HG03025 (cell line): ENCODE results near the gene ERC1.
"Not testable (repeated sequence)": the region's sequence is repeated elsewhere in the genome, so short reads cannot be mapped to it uniquely, and the experiment has no call there.

Experiments
- ATAC-seq: cut with Tn5 transposase; IDR thresholded peaks from one replicate; pipeline ENCODE4 v1.9.1; 2021; ENCODE audit warnings: mild to moderate bottlenecking, moderate library complexity; ENCODE audit not compliant: unreplicated experiment, low FRiP score

The ERC1 gene

DNA sequence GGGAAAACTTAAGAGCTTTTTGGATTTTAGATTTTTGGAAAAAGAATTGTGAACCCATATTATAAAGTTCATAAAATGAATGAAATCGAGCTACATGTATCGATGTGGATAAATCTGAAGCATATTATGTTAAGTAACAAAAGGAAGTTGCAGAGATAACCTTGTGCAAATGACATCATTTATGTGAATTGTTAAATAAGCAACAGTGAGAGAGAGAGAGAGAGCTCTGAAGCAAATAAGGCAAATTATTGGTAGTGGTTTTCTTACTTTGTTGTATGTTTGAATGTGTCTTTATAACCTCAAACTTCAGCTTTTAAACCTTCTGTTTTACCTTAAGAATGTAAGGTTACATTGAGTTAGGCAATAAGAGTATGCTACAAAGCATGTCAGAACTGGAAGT is 78.8 kb downstream of the ERC1 start:
- no peak for ATAC-seq

DNA sequence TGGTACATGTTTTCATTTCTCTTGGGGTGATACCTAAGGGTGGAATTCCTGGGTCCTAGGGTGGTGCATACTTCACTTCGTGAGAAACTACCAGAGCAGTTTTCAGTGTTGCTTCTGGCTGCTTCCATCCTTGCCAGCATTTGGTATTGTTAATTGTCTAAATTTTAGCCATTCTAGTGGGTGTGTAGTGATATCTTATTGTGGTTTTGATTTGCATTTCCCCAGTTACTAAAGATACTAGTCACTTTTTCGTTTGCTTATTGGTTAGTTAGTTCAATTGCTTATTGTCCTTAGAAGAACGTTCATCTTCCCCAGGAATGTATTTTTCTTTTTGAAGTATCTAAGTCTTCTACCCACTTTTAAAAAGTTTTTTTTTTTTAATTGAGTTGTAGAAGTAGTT is 80.2 kb downstream of the ERC1 start:
- ATAC-seq = no peak

DNA sequence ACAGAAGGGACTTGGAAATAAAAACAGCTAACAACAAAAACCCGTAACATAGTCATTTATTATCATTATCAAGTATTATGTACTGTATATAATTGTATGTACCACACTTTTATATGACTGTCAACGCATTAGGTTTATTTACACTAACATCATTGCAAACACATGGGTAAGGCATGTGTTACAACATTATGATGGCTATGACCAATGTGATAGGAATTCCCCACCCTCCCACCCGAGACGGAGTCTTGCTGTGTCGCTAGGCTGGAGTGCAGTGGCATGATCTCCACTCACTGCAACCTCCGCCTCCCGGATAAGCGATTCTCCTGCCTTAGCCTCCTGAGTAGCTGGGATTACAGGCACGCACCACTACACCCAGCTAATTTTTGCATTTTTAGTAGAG is 82.6 kb downstream of the ERC1 start:
- ATAC-seq = no peak

DNA sequence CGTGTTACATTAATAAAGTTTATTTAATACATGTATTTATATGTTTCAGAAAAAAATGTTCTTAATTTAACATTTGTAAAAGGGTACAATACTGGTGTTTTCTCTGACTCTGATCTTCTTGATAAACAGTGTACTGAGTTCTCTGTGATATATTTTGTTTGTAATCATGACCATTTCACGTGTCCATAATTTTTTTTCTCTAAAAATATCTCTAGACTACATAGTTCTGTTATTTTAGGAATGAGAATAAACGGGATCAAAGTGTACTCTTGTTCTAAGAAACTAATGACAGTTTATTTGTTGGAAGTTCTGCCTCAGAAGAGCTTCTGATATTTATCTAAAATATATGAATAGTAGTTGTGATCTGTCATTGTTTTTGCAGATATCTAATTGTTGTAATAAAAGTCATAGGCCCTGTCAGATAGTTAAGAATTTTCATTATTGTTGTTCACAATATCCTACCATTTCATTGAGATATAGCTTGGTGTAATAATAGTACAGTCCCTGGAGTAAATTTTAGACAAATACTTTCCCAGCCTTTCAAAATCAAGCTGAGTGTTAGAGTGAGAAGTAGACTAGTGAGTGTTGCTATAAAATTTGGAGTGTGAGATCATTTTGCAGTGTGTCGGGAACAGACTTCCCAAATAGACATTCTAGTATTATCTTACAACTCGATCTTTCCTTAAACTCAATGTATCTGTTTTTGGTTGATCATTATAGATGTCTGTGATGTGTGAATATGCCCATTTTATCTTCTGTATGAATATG is 86.2 kb downstream of the ERC1 start:
- no peak for ATAC-seq

DNA sequence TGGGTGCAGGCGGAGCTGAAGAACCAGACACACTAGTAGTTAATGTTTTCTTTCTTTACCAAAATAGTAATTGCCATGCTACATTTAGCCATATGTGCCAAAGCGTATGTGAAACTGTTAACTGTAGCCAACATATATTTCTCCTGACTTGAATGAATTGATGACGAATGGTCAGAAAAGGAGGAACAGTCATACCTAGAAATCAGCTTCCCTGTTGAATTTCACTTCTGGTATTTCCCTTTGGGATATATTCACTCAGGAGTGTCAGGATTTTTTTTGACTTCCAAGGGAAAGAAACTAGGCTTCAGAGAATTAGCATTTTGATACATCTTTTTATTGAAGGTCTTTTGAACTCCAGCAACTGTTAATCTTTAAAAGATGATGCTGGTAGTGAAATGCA is 87.0 kb downstream of the ERC1 start:
- ATAC-seq = no peak

DNA sequence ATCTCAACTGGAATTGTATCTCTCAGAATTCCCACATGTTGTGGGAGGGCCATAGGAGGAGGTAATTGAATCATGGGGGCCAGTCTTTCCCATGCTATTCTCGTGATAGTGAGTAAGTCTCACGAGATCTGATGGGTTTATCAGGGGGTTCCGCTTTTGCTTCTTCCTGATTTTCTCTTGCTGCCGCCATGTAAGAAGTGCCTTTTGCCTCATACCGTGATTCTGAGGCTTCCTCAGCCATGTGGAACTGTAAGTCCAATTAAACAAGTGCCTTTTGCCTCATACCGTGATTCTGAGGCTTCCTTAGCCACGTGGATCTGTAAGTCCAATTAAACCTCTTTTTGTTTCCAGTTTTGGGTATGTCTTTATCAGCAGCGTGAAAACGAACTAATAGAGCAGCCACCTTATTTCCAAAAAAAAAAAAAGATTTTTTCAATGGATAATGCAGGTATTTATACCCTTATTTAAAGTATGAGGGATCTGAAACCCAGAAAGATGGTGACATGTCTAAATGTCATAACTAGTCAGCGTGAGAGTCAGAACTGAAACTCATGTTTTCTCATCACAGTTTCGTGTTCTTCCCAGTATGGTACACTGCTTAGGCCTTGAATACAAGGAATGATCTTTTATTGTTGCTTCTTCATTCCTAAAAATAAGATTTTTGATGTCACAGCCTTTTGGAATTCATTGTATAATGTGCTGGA is 89.6 kb downstream of the ERC1 start:
- ATAC-seq = no peak

DNA sequence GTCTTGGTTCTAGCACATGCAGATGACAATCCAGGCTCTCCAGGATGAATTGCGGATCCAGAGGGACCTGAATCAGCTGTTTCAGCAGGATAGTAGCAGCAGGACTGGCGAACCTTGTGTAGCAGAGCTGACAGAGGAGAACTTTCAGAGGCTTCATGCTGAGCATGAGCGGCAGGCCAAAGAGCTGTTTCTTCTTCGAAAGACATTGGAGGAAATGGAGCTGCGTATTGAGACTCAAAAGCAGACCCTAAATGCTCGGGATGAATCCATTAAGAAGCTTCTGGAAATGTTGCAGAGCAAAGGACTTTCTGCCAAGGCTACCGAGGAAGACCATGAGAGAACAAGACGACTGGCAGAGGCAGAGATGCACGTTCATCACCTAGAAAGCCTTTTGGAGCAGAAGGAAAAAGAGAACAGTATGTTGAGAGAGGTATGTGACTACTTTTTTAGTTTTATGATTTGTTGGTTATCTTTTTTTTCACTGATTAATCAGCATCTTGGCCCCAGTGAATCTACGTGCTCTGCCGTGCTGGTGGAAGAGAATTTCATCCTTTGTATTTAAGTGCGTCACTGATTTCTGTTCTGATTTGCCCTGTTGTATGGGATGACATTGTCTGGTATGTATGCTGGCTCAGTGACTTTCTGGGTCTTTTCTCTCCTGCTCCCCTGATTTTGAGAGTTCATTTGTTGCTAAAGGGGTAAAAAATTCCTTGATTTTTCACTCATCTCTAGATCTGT is 92.3 kb downstream of the ERC1 start:
- ATAC-seq = no peak

DNA sequence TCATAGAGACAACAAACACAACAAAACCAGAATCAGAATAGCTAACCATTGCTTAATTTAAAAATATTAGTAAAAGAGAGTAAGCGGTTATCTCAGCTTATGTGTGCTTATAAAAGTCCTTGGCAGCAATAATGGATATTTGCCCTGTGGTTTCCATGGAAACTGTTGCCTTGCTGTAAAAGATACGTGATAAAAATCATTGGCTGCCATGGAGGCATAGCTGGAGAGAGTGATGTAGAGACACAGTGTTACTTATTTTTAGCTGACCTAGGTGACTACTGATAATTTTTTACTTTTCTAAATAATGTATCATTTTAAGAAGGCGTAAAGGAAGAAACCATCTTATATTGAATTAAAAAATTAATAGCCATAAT is 92.9 kb downstream of the ERC1 start:
- ATAC-seq = no peak

DNA sequence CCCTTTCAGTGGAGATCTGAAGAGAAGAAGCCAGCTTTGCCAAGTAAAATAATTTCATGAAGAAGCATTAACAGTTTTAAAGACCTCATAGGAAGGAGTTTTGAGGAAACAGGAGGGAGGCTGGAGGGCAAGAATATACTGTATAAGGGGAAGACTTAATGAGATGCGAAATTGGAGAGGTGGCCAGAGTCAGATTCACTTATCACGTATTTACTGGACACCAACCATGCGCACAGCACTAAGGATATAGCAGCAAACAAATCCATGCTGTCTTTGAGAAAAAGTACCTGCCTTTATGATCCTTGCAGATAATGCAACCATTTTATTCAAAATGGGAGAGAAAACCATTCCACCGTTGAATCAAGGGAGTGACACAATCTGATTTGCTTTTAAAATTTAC is 100.3 kb downstream of the ERC1 start:
- ATAC-seq = no peak

DNA sequence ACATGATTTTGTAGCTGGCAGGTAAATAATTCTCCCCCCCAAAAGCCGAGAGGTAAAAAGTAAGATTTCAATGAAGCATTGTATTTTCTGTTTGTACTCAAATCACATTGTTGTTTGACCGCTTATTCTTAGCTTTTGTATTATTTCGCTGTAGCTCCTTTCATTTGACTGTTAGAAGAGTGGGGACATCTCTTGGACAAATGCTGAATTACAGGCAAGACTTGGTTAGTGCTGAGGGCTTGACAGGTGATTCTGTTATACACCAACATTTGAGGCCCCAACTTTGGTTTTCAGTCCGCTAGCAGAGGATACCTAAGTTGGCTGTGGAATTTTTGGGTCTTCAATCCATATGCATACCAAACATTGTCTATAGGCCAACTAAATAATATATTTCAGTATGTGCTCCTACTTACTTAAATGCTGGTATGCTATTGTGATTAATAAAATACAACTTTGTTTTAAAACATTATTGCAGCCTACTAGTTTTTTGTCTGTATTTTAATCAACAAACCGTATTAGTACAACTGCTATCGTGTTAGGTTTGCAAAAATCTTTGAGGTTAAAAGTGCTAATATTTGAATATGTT is 102.2 kb downstream of the ERC1 start:
- ATAC-seq = no peak

DNA sequence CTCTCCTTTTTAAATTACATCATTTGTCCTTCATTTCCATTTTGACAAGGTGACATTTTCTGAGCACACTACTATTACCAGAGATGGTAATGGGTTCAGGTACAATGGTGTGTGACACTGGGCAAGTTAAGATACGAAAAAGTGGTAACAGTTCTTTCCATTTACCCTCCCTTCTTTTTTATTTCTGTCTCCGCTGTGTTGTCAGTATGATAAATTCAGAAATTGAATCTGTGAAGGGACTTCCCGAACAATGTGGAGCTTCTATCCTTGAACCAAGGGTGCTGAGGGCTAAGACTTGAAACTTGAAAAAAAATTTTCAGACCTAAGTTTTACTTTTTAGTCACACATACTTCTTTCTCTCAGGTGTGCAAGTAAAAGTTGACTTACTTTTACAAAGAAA is 103.7 kb downstream of the ERC1 start:
- no peak for ATAC-seq

DNA sequence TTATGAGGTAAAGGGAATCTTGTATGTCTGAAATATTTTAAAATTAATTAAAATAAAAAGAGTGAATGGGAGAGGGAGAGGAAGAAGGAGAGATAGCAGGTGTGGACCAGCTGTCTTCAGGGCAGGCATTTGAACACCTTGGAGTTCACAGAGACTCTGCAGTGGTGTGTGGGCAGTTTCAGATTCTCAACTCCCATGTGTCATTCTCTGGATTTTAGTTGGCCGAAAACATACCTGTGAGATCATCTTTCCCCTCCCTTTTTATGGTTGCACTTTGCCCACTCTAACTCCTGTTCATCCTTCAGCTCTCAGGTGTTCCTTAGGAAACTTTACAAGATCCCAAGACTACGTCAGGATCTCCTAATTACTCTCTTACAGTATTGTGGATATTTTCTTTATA is 108.1 kb downstream of the ERC1 start:
- ATAC-seq = no peak

DNA sequence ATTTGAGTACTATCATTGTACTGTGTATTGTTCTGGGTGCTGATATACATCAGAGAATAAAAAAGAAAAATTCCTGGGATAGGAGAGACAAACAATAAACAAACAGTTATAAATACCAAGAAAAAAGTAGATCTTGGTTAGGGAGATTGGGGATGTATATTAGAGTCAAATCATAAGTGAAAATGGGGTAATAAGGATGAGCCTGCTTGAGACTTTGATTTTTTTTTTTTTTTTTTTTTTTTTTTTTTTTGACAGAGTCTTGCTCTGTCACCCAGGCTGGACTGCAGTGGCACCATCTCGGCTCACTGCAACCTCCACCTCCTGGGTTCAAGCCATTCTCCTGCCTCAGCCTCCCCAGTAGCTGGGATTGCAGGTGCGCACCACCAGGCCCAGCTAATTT is 108.6 kb downstream of the ERC1 start:
- not testable (repeated sequence) for ATAC-seq

DNA sequence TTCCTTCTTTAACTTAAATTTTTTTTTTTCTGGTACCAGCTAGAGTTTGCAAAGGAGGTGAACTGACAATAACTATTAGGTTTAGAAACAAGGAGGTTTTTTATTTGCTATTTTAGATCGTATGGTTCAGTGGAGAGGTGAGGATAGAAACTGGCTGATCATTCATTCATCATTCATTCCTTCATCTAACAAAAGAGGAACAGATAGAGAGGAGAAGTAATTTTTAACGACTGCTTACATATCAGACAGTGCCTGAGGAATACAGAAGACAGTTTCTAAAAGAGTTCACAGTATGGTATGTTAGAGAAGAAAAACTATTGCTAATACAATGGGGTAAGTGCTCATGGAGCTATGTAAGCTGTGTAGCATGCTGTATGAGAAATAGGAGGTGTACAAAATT is 111.1 kb downstream of the ERC1 start:
- no peak for ATAC-seq

DNA sequence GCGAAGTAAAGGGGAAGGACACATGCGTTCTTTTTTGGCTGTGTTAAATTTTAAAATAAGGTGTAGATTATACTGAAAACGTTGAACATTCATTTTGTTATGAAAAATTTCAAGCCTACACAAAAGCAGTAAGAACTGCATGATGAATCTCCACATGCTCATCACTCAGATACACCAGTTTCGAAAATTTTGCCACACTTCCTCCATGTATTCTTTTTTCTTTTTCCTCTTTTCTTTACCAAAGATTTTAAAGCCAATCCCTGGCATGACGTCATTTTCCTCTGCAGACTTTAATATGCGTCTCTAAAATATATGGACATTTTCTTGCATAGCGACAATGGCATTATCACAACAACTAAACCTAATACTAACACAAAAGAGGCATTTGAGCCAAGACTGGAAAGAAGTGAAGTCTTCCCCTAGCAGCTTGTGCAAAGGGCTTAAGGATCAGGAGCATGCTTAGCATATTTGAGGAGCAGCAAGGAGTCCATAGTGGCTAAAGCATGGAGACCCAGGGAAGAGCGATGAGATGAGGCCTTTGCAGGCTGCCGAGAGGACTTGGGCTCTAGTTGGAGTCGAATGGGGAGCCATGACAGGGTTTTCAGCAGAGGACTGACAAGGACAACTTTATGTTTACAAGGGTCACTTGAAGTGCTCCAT is 111.9 kb downstream of the ERC1 start:
- no peak for ATAC-seq

DNA sequence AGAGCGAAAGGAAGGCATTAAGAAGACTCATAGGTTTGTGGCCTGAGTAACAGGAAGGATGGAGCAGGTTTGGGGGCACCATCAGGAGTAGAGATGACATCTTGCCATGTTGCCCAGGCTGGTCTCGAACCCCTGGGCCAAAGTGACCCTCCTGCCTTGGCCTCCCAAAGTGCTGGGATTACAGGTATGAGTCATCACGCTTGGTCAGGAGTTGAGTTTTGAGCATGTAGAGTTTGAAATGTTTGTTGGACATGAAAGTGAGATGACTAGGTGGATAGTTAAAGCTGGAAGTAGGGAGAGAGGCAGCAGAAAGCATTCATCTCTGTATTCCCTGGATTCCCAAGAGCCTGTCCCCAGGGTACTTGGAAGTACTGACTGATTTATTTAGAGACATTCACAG is 112.6 kb downstream of the ERC1 start:
- ATAC-seq = no peak

DNA sequence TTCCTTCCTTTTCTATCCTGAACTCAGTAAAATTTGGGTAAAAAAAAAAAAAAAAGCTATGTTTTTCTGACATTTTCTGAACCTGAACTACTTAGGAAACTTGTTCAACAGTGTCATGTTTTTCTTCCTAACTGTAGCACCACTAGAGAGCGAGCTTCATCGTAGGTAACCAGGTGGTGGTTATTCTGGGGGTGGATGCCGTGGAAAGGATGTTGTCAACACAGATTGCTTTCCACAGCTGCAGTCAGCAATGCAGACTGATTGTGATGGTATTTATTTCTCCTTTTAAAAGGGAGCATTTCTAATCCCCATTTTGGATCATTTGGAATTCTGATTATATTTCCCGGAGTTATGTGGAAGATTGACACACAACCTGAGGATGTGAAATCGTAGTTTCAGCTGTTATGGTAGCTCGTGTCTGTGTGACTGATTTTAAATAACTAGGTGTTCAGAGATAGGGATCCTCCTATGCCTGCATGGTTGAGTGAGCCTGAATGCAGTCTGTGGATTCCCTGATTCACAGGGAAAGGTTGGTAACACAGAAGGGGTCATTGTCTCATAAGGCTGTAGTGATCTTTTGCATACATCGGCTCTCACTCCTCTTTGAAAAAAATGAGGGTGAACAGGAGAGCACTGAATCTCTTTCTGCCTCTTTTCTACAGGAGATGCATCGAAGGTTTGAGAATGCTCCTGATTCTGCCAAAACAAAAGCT is 113.2 kb downstream of the ERC1 start:
- ATAC-seq = no peak

DNA sequence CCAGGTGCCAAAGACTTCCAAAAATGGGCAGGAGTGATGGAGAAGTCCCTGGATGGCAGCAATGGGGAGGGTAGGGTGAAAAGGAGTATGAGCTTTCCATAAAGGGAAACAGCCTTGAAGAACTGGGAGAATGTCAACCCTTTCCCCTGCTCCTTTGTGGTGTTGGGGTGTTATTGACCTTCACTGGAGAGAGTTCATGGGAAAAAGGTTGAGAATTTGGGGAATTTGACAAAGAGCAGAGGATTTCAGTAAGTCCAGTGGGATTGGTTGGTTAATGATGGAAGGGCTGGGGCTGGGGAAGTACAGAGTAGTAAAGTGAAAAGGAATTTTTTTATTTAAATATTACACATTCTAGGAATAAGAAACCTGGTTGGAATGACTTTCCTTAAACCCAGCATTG is 116.6 kb downstream of the ERC1 start:
- ATAC-seq = no peak

DNA sequence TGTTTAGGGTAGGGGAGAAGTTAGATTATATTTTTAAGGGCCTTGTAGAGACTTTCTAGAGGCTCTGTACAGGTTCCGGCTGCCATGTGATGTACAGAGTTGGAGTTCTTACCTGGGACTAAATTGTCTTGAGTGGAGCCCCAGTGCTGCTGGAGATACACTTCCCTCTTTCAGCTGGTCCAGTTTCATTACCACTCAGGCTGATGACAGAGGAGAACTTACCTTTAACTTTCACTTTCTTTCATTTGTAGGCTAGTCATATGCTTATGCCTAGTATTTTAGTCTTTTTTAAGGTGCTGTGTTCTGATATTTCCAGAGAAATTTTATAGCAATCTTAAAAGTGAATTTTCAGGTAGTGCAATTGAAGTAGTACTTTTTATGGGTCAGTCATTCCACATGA is 117.3 kb downstream of the ERC1 start:
- no peak for ATAC-seq
